ENCODE results near the gene CALD1.

CALD1 gene

DNA sequence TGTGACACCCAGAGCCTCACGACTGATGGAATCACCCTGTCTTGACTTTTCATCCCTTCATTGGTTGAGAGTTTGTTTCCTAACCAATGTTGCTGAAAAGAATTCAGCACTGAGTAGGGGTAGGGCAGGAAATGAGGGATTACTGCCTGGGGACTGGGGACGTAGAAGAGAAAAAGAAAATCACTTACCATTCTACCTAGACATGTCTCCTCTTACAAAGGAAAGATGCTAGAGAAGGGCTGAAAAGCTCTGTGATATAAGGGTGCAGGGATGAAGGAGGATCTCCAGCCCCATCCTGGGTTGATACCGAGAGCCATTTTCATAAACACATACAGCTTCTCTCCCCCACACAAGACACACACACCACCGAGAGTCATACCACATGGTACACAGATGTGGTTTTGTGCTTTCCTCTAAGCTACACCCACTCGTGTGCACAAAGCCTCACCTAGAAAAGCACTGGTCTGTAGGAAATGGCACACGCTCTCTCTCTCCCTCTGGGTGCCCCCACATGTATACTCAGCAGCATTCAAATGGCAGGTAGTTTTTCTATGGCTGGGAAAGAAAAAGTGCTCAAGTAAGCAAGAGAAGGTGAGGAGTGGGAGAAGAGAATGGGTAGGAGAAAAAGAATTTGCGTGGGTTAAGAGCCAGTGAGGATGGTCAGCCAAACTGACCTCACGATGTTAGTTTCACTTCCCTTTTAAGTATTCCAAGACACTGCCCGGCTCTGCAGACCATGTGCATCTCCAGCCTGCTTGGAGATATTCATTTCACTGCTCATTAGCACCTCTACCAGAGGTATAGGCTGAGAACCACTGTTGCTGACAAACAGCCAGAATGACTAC is 85.8 kb downstream of the CALD1 start:
- no peak for DNase-seq (ENCODE audit: low read depth)

GRCh38 chr7:134866617-134867016 is 87.2 kb downstream of the CALD1 start:
- DNase-seq (ENCODE audit: low read depth) = no peak

GRCh38 chr7:134870156-134870555 is 90.7 kb downstream of the CALD1 start:
- no peak for DNase-seq (ENCODE audit: low read depth)

DNA sequence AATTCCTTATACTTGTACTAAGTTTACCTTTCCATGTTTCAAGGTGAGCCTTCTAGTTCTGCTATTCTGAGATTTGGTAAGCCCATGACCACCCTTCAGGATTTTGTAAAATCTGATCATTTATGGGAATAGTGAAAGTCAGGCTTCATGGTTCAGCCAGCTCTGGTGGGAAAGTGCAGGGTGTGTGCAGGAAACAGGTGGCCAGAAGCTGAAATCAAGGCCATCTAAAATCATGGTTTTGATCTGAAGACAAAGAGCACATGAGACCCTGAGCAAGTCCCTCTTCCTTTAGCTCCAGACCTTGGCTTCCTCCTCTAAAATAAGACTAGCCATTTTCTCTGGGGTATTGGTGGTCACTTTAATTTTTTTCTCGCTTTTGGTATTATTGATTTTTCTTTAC is 91.3 kb downstream of the CALD1 start:
- no peak for DNase-seq (ENCODE audit: low read depth)

- no peak for DNase-seq (ENCODE audit: low read depth)
These were observed 93.8 kb downstream of the CALD1 start for GRCh38 chr7:134873253-134873652.

GRCh38 chr7:134874407-134874806 is 95.0 kb downstream of the CALD1 start:
- DNase-seq (ENCODE audit: low read depth) = no peak

DNA sequence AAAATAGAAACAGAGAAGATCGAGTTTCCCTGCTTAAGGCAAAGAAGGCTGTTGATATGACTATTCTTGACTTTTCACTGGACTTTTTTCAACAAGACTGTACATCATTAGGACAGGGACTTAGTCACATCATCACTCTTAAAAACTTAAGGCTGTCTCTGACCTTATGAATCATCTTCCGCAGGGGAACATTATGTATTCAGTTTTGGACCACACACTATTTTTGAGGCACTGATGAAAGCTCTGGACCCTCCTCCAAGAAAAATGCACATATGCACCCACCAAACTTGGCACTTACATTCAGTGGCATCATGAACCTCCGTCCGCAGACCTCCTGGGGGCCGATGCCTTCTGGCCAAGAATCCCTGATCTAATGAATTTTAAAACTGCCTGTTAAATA is 96.4 kb downstream of the CALD1 start:
- DNase-seq (ENCODE audit: low read depth) = no peak

GRCh38 chr7:134878746-134879357 is 99.4 kb downstream of the CALD1 start:
- no peak for DNase-seq (ENCODE audit: low read depth)

- DNase-seq (ENCODE audit: low read depth) = no peak
These were observed 100.5 kb downstream of the CALD1 start for GRCh38 chr7:134879815-134880475.

DNA sequence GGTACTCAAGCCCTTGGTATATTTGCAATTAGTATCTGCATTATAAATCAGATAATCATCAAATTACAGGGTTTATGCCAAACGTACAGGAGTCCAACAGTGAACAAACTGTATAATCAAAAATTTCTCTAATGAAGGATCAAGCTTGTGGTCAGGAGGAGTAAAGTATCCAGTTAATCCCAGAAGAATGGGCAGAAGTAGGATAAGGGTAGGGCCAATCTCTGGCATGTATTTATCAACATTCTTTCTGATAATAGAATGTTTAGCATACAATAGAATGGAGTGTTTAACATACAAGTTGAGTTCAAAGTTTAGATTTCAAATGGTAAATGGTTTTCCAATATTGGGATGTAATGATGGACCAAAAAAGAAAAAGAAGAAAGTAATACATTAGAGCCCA is 103.0 kb downstream of the CALD1 start:
- DNase-seq (ENCODE audit: low read depth) = no peak

DNA sequence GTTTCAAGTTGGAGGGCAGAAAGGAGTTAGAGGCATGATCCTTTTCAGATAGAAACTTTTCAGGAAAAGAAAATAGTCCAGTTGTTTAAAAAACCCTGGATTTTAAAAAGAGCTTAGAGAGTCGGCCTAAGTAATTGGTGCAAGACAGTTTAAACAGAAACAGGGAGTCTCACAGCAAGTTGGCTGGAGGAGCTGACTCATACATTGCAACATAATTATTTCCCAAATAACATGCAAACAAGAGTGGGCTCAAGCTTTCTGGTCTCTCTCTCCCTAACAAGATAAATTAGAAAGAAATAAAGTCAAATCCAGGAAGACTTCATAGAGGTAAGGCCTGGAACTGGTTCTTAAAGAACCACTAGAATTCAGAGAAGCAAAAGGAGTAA is 106.5 kb downstream of the CALD1 start:
- DNase-seq (ENCODE audit: low read depth) = no peak

DNA sequence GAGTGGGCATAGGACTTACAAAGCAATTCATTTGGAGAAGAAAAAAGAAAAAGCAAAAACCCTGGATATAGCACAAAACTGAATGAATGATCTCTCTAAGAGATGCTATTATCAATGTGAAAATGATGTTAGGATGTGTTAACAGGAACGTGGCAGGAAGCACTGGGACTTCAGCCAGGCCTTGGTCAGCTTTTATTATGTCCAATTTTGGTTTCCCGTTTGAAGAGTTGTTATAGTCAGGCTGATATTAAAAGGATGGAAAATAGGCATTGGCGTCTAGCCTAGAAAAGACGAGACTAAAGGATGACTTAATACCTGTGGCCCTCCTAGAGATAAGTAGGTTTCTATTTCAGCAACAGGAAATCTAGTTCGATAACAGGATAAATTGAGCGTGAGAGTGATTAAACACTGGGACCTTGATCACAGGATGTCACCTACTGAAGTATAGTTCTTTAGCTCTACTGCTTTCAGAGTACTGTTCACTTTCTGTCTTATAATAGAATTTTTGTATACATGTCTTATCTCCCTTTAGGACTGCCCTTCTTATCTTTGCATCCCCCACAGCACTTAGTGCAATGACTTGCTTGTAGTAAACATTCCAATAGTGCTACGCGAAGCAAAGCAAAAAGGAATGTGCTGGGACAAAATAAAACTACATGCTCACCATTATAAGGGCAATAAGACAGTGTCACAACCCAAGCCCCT is 107.1 kb downstream of the CALD1 start:
- DNase-seq (ENCODE audit: low read depth) = no peak

DNA sequence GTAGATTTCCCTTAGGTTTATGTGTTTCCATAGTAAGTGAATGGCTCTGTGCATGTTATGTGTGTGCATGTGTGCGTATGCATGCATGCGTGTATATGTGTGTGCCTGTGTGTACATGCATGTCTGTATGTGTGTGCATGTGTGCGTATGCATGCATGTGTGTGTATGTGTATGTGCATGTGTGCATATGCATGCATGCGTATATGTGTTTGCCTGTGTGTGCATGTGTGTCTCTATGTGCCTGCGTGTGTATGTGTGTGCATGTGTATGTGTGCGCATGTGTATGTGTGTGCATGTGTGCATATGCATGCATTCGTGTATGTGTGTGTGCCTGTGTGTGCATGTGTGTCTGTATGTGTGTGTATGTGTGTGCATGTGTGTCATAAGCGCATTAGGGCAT is 108.1 kb downstream of the CALD1 start:
- no peak for DNase-seq (ENCODE audit: low read depth)

DNA sequence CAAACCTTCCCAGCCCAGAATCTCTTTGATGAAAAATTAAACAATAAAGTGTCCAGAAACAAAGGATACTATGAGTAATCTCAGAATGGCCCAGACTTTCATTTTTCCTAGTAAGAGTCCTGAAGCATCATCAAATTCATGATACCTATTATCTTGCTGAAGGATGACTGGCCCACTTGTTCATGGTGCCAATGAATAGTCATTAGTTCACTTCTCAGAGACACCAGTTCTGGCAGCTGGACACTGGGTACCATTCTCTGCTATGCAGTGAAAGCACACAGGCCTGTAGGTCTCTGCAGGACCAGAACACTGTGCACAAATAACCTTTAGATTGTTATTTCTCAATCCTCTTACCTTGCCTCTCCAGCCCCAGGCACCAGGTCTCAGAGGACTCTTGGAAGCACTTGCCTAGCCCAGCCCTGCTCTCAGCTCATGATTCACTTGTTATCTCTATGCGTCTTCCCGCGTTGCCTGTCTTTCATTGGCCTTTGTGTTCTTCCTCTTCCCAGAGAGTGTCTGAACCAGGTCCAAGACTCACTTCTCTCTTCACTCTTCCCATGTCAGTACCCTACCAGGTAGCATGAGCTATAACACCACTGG is 108.8 kb downstream of the CALD1 start:
- no peak for DNase-seq (ENCODE audit: low read depth)

- no peak for DNase-seq (ENCODE audit: low read depth)
These were observed 111.1 kb downstream of the CALD1 start for GRCh38 chr7:134890246-134891240.

GRCh38 chr7:134891262-134891695 is 111.8 kb downstream of the CALD1 start:
- DNase-seq (ENCODE audit: low read depth) = no peak

DNA sequence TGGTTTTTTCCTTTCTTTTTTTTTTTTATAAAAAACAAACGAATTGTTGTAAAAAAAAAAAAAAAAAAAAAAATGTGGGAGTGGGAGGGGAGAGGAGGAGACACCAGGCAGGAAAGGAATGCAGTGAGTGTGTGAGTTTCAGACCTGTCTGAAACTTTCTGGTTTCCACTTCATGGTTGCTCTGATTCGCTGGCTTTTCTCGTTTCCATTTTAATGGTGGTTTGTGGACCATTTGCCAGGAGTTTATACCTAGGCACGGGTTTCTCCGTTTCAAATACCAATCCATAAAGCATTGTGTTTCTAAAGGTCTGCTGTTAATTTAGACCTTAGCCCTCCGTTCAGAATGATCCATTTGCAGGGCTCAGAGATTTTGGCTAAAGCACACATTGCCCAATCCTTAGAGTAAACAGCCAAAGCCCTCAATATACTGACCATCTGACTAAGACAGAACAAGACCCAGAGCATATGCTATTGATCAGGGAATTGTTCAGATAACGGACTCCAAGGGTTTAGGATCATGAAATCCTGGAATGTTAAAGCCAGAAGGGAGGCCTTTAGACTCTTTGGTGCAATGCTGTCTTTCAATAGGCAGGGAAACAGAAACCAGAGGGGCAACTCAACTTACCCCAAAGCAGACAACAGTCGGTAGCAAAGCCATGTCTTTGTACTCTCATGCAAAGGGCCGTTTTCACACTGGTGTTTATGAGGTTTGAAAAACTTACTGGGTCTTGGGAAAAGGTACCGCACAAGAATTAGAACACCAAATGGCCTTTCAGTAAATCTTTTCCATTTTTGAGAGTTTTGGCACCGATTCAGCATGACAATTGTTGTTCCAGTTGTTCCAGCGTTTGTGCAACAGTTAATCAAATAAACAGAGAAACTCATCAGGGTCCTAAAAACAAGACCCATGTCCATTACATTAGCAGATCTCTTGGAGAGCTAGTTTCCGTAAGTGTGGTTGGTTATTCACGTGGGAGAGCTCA is 112.6 kb downstream of the CALD1 start:
- DNase-seq (ENCODE audit: low read depth) = no peak

GRCh38 chr7:134892963-134893362 is 113.5 kb downstream of the CALD1 start:
- DNase-seq (ENCODE audit: low read depth) = no peak

GRCh38 chr7:134893920-134894319 is 114.5 kb downstream of the CALD1 start:
- no peak for DNase-seq (ENCODE audit: low read depth)

DNA sequence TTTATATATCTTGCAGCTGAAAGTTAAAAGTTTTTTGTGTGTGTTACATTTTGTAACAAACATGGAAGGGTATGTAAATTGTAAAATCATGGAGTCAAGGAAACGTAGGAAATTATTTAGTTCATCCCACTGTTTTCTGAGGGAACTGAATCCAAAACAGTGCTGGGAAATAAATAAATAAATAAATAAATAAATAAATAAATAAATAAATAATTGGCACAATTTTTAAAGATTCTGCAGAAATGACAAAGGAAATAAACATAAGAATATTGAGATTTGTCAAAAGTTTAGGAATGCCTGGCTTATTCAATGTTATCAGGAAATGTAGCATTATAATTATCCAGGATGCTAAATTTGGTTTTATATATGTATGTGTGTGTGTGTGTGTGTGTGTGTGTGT is 115.5 kb downstream of the CALD1 start:
- DNase-seq (ENCODE audit: low read depth) = no peak
